ENCODE data around the gene PLCB4. TPM values are rescaled to one million over a fixed set of nuclear protein-coding genes. Genes with fewer than 3 reads are reported as not detected.

PLCB4 gene
- total and polyA plus RNA-seq, 2 experiments from 2014 or later: 6.5 to 16.1 TPM

DNA sequence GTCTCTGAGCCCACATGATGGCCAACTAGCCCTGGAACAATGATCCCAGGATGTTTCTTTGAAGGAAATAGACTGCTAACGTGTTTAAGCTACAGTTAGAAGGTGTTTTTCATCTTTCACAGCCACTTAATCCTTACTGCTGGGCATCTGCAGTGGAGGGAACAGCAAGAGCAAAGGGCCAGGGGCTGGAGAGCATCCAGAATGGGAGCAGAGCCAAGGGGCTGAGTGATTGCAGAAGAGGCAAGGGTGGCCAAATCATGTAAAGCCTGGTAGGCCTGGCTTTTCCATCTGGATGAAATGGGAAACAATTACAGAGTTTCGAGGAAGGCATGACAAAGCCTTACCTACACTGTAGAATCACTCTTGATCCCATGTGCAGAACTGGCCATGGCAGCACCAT is 426.8 kb downstream of the PLCB4 start:
- Histone ChIP-seq H3K36me3 (ENCODE audit: insufficient read depth) (no peaks in the 10 kb centered on the region), H2AFZ (no peak overlapping the region), H3K79me2 (replicated peaks; ENCODE audit: insufficient read depth) (no peaks in the 10 kb centered on the region), H3K4me2 (no peak overlapping the region), H3F3A (replicated peaks; ENCODE audit: low read depth) (no peaks in the 10 kb centered on the region), H3K27ac (ENCODE audit: low read depth) (no peak overlapping the region), H3K4me3 (no peak overlapping the region), H4K20me1 (replicated peaks; ENCODE audit: insufficient read depth) (no peaks in the 10 kb centered on the region), H3K4me1 (ENCODE audit: insufficient read depth) (no peaks in the 10 kb centered on the region), H3K27me3 (ENCODE audit: insufficient read depth) (no peaks in the 10 kb centered on the region), H3K9me2 (ENCODE audit: insufficient read depth) (peaks cover 32% of the 10 kb centered on the region; the same call in 1 of the 2 replicates)
- Mint-ChIP-seq H3K27me3 (ENCODE audit: insufficient read depth, low read depth, poor library complexity) (peaks cover 4% of the 10 kb centered on the region), H3K9me3 (no peaks in the 10 kb centered on the region), H3K4me3 (no peak overlapping the region), H3K27ac (no peak overlapping the region), H3K36me3 (ENCODE audit: low read depth) (no peaks in the 10 kb centered on the region), H3K4me1 (no peaks in the 10 kb centered on the region)
- TF ChIP-seq JUNB (IDR thresholded peaks at IDR 0.05; ENCODE audit: unreplicated experiment) (no peak), EZH2 (IDR thresholded peaks at IDR 0.05; ENCODE audit: low read depth, unreplicated experiment) (no peak), ZNF114 (CRISPR knock-in tag; IDR thresholded peaks at IDR 0.05) (no peak), NANOG (IDR thresholded peaks at IDR 0.05; ENCODE audit: borderline replicate concordance) (no peak), CREB1 (CRISPR knock-in tag; IDR thresholded peaks at IDR 0.05; ENCODE audit: low read depth) (no peak), REST (IDR thresholded peaks at IDR 0.05; ENCODE audit: unreplicated experiment) (no peak), STAT1 (IDR thresholded peaks at IDR 0.05; ENCODE audit: unreplicated experiment) (no peak), ZNF331 (CRISPR knock-in tag; IDR thresholded peaks at IDR 0.05; ENCODE audit: low read depth) (no peak), POLR2AphosphoS5 (IDR thresholded peaks at IDR 0.05; ENCODE audit: low read depth) (no peak)
- TF ChIP-seq, protein P1, sequence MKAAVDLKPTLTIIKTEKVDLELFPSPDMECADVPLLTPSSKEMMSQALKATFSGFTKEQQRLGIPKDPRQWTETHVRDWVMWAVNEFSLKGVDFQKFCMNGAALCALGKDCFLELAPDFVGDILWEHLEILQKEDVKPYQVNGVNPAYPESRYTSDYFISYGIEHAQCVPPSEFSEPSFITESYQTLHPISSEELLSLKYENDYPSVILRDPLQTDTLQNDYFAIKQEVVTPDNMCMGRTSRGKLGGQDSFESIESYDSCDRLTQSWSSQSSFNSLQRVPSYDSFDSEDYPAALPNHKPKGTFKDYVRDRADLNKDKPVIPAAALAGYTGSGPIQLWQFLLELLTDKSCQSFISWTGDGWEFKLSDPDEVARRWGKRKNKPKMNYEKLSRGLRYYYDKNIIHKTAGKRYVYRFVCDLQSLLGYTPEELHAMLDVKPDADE (IDR thresholded peaks at IDR 0.05): no peak
- TF ChIP-seq, protein P2, sequence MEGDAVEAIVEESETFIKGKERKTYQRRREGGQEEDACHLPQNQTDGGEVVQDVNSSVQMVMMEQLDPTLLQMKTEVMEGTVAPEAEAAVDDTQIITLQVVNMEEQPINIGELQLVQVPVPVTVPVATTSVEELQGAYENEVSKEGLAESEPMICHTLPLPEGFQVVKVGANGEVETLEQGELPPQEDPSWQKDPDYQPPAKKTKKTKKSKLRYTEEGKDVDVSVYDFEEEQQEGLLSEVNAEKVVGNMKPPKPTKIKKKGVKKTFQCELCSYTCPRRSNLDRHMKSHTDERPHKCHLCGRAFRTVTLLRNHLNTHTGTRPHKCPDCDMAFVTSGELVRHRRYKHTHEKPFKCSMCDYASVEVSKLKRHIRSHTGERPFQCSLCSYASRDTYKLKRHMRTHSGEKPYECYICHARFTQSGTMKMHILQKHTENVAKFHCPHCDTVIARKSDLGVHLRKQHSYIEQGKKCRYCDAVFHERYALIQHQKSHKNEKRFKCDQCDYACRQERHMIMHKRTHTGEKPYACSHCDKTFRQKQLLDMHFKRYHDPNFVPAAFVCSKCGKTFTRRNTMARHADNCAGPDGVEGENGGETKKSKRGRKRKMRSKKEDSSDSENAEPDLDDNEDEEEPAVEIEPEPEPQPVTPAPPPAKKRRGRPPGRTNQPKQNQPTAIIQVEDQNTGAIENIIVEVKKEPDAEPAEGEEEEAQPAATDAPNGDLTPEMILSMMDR (conservative IDR thresholded peaks at IDR 0.05; ENCODE audit: low read depth in 2 of 2): no peak
- DNase-seq (ENCODE audit: low spot score) (no peak), ATAC-seq (no peak)

Data from GM23338 (cell line).